ENCODE data around the gene KCNK5. TPM values are rescaled to one million over a fixed set of nuclear protein-coding genes. Genes with fewer than 3 reads are reported as not detected.

Gene KCNK5
- total RNA-seq, 4 donors from 2014 or later, result 16.7 to 20.0 (median 18.4) TPM

- Histone ChIP-seq H3K27ac (no peak overlapping the region), H3K9me3 (peaks cover 0 to 15% (median 0%) of the 10 kb centered on the region in 4 donors), H3K4me3 (no peak overlapping the region), H3K36me3 (peaks cover 0 to 13% (median 0%) of the 10 kb centered on the region in 3 donors), H3K27me3 (no peaks in the 10 kb centered on the region), H3K4me1 (peaks cover 0 to 26% (median 0%) of the 10 kb centered on the region in 4 donors)
- TF ChIP-seq CTCF (IDR thresholded peaks at IDR 0.05), result no peak
- no peak for TF ChIP-seq EP300 (IDR thresholded peaks at IDR 0.05)
- TF ChIP-seq POLR2A (IDR thresholded peaks at IDR 0.05), result no peak
- WGBS, 2 donors, result 86 to 87% methylated on average over 5 of the region's 5 CpGs
- no peak for DNase-seq (ENCODE audit: low spot score in 2 of 2)
These were observed 62.0 kb downstream of the KCNK5 start for GRCh38 chr6:39167321-39167720.

GRCh38 chr6:39166912-39167290 is 62.4 kb downstream of the KCNK5 start:
- H3K9me3 ChIP-seq, result peaks cover 0 to 11% (median 0%) of the 10 kb centered on the region in 4 donors
- no peak overlapping the region for H3K4me3 ChIP-seq
- H3K27ac ChIP-seq, result no peak overlapping the region
- DNase-seq (ENCODE audit: low spot score in 2 of 2), result no peak
- TF ChIP-seq POLR2A (IDR thresholded peaks at IDR 0.05) (no peak), CTCF (IDR thresholded peaks at IDR 0.05) (no peak), EP300 (IDR thresholded peaks at IDR 0.05) (no peak)
- H3K27me3 ChIP-seq, result no peaks in the 10 kb centered on the region
- WGBS, 2 donors, result 71 to 78% methylated on average over 5 of the region's 5 CpGs
- H3K36me3 ChIP-seq, result peaks cover 0 to 9% (median 0%) of the 10 kb centered on the region in 3 donors
- H3K4me1 ChIP-seq, result peaks cover 0 to 26% (median 0%) of the 10 kb centered on the region in 4 donors

DNA sequence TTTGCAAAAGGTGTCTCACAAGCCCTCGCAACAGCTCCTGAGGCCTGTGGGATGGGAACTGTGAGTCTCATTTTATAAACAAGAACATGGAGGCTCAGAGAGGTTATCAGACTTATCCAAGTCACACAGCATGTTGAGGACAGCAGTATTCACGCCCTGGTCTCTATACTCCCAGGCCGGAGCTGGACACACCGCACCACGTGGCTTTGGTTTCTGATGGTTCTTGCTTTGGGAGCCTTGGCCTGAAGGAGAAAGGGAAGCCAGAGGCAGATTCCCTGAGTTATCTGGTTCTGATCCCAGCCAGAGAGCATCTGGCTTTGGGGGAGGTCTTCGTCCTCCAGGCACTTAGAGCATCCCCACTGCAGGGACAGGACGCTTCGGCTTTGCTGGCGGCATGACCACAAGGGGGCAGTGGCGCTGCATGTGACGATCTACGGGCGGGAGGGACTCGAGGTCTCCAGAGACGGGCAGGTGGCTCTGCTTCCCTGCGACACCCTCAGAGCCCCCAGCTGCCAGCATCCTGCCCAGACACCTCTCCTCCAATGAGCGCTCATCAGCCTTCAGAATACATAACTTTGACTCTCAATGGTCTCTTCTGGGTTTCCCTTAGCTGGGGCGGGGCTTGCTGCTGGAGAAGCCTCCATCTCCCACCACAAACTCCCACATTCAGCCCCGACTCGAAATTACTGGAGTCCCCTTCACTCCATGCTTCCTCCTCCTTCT is 62.9 kb downstream of the KCNK5 start:
- TF ChIP-seq EP300 (IDR thresholded peaks at IDR 0.05), result no peak
- TF ChIP-seq CTCF (IDR thresholded peaks at IDR 0.05), result peak; percentile 86 to 96 (median 92)
- no peak for TF ChIP-seq POLR2A (IDR thresholded peaks at IDR 0.05)
- WGBS, 2 donors, result 35 to 48% methylated on average over 12 to 17 of the region's 20 CpGs

DNA sequence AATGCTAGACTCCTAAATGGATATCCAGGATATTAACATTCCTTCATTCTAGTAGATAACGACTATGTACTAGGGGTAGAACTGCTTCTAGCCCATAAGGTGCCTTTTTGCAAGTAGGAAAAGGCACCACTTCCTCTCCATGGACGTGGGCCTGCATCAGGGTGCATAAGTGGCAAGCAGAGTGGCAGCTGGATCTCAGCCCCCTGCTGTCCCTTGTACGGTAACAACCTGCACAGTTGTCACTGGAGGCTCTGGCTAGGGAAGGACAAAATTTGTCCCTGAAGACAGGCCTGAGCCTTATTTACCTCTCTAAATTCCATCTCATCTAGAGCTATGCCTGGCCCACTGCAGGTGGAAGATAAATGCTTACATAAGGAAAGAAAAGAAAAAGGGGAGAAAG is 71.8 kb downstream of the KCNK5 start:
- peaks cover 0 to 6% (median 0%) of the 10 kb centered on the region in 3 donors for H3K36me3 ChIP-seq
- 61 to 76% methylated on average over 3 of the region's 3 CpGs for WGBS, 2 donors
- no peak overlapping the region for H3K4me3 ChIP-seq
- H3K4me1 ChIP-seq, result no peaks in the 10 kb centered on the region
- H3K27me3 ChIP-seq, result no peaks in the 10 kb centered on the region
- no peak for TF ChIP-seq EP300 (IDR thresholded peaks at IDR 0.05)
- no peak for TF ChIP-seq CTCF (IDR thresholded peaks at IDR 0.05)
- TF ChIP-seq POLR2A (IDR thresholded peaks at IDR 0.05), result no peak
- H3K9me3 ChIP-seq, result peaks cover 0 to 6% (median 0%) of the 10 kb centered on the region in 4 donors
- no peak for DNase-seq (ENCODE audit: low spot score in 2 of 2)
- no peak overlapping the region for H3K27ac ChIP-seq

More for the DNA sequence above, 62.9 kb downstream of the KCNK5 start:
- DNase-seq (ENCODE audit: low spot score in 2 of 2), result peak; percentile 63 to 80
- H3K36me3 ChIP-seq, result peaks cover 0 to 4% (median 0%) of the 10 kb centered on the region in 3 donors
- no peaks in the 10 kb centered on the region for H3K27me3 ChIP-seq
- H3K4me3 ChIP-seq, result no peak overlapping the region
- H3K9me3 ChIP-seq, result peaks cover 0 to 5% (median 0%) of the 10 kb centered on the region in 4 donors
- H3K4me1 ChIP-seq, result peaks cover 0 to 26% (median 0%) of the 10 kb centered on the region in 4 donors
- no peak overlapping the region for H3K27ac ChIP-seq

- Histone ChIP-seq H3K4me1 (no peaks in the 10 kb centered on the region), H3K9me3 (peaks cover 0 to 6% (median 0%) of the 10 kb centered on the region in 4 donors), H3K27me3 (peaks cover 0 to under 1% of the 10 kb centered on the region in 2 donors), H3K36me3 (peaks cover 0 to 6% (median 0%) of the 10 kb centered on the region in 3 donors), H3K4me3 (no peak overlapping the region), H3K27ac (no peak overlapping the region)
- no peak for DNase-seq (ENCODE audit: low spot score in 2 of 2)
- TF ChIP-seq CTCF (IDR thresholded peaks at IDR 0.05) (no peak), EP300 (IDR thresholded peaks at IDR 0.05) (no peak), POLR2A (IDR thresholded peaks at IDR 0.05) (no peak)
- 60 to 85% methylated on average over 3 of the region's 3 CpGs for WGBS, 2 donors
These were observed 72.5 kb downstream of the KCNK5 start for GRCh38 chr6:39156801-39157200.

Data from tibial nerve (tissue), 4 donors.